Esophagus squamous epithelium (tissue), 5 donors: ENCODE measurements around the gene SMURF2. TPM values are rescaled to one million over a fixed set of nuclear protein-coding genes. Genes with fewer than 3 reads are reported as not detected.

Experiments used
- DNase-seq: peaks from one replicate; lab custom pipeline; 2025; lab: John Stamatoyannopoulos, UW
- H3K27ac ChIP-seq, 4 donors: fragments of 200-600 bp; sonication (generic); one replicate each; pipeline ENCODE4 v1.5.1; 2016 to 2019; ENCODE audit warnings: mild to moderate bottlenecking in 1 of 4
- H3K27me3 ChIP-seq, 4 donors: fragments of 200-600 bp; sonication (generic); 1 replicate in 3 of 4; 2 replicates in 1 of 4; pipeline versions ENCODE4 v1.5.1 to v1.6.0; 2017 to 2021; ENCODE audit warnings: antibody characterized with exemption in 1 of 4
- H3K36me3 ChIP-seq, 3 donors: fragments of 200-600 bp; sonication (generic); one replicate each; pipeline ENCODE4 v1.5.1; 2016 to 2019
- H3K4me1 ChIP-seq, 3 donors: fragments of 200-600 bp; sonication (generic); one replicate each; pipeline ENCODE4 v1.5.1; 2017 to 2019
- H3K4me3 ChIP-seq, 4 donors: fragments of 200-600 bp; sonication (generic); 1 replicate in 3 of 4; 2 replicates in 1 of 4; pipeline ENCODE4 v1.5.1; 2016 to 2019; ENCODE audit warnings: mild to moderate bottlenecking in 2 of 4, moderate library complexity in 1 of 4
- H3K9me3 ChIP-seq, 3 donors: fragments of 200-600 bp; sonication (generic); one replicate each; pipeline ENCODE4 v1.5.1; 2016 to 2019
- CTCF ChIP-seq, 6 experiments: fragments of 450-650 bp in 4 of 6; fragments of 200-600 bp in 2 of 6; sonication (generic) in 2 of 6; IDR thresholded peaks; one replicate each; pipeline ENCODE4 v1.5.1; 2016 to 2019; ENCODE audit warnings: antibody characterized with exemption in 6 of 6, mild to moderate bottlenecking in 4 of 6, moderate library complexity in 4 of 6
- POLR2A ChIP-seq, 4 donors: fragments of 450-650 bp; IDR thresholded peaks; one replicate each; pipeline ENCODE4 v1.6.1; 2017; ENCODE audit warnings: antibody characterized with exemption in 4 of 4, mild to moderate bottlenecking in 4 of 4, moderate library complexity in 3 of 4
- WGBS, 2 donors: methylation state at CpG; one replicate each; pipeline ENCODE4 v1.1.5; 2018; 5-methylcytosine and 5-hydroxymethylcytosine counted together
- intact Hi-C: fragments of 100-400 bp; cut with DNase I; formaldehyde crosslinking; loops from one replicate; pipeline ENCODE4 v1.15.0; 2022
- total RNA-seq, 4 donors: library from RNA; depleted of rRNA; stranded (reverse); fragments of >200 nt; gene quantifications; one replicate each; pipeline ENCODE4 v1.1.0, GENCODE V29; 2016
- donor health status: DM: yes; HTN: yes; CAD: no.

Gene SMURF2
- total RNA-seq, 4 donors from 2014 or later, result 7.0 to 22.7 (median 13.0) TPM

GRCh38 chr17:64531955-64532371 lies 130.1 kb downstream of the SMURF2 start:
- Histone ChIP-seq H3K4me1 (no peaks in the 10 kb centered on the region), H3K27ac (no peak overlapping the region), H3K4me3 (no peak overlapping the region), H3K27me3 (no peaks in the 10 kb centered on the region), H3K9me3 (no peaks in the 10 kb centered on the region), H3K36me3 (peaks cover 0 to 100% (median 59%) of the 10 kb centered on the region in 3 donors)
- DNase-seq, result no peak
- TF ChIP-seq POLR2A (IDR thresholded peaks at IDR 0.05), result no peak
- TF ChIP-seq CTCF (IDR thresholded peaks at IDR 0.05), result no peak
- WGBS, 2 donors, result 74 to 91% methylated on average over 5 of the region's 5 CpGs
- intact Hi-C loops, result no loop called here

GRCh38 chr17:64529221-64529620 lies 132.9 kb downstream of the SMURF2 start:
- peaks cover 0 to 100% (median 58%) of the 10 kb centered on the region in 3 donors for H3K36me3 ChIP-seq
- no peak overlapping the region for H3K4me3 ChIP-seq
- no peak overlapping the region for H3K27ac ChIP-seq
- H3K9me3 ChIP-seq, result no peaks in the 10 kb centered on the region
- no peaks in the 10 kb centered on the region for H3K27me3 ChIP-seq
- DNase-seq, result no peak
- H3K4me1 ChIP-seq, result peaks cover 0 to 8% (median 0%) of the 10 kb centered on the region in 3 donors
- intact Hi-C loops, result no loop called here
- TF ChIP-seq CTCF (IDR thresholded peaks at IDR 0.05) (no peak), POLR2A (IDR thresholded peaks at IDR 0.05) (no peak)
- 92 to 93% methylated on average over 5 of the region's 5 CpGs for WGBS, 2 donors

- Histone ChIP-seq H3K36me3 (peaks cover 0 to 100% (median 56%) of the 10 kb centered on the region in 3 donors), H3K4me3 (no peak overlapping the region), H3K9me3 (no peaks in the 10 kb centered on the region), H3K4me1 (peaks cover 0 to 8% (median 0%) of the 10 kb centered on the region in 3 donors), H3K27me3 (no peaks in the 10 kb centered on the region), H3K27ac (no peak overlapping the region)
- TF ChIP-seq CTCF (IDR thresholded peaks at IDR 0.05) (no peak), POLR2A (IDR thresholded peaks at IDR 0.05) (no peak)
- intact Hi-C loops, result no loop called here
- no peak for DNase-seq
- WGBS, 2 donors, result 90 to 95% methylated on average over 2 of the region's 2 CpGs
Observed at GRCh38 chr17:64527914-64528313, 134.2 kb downstream of the SMURF2 start.

- Histone ChIP-seq H3K27me3 (no peaks in the 10 kb centered on the region), H3K9me3 (no peaks in the 10 kb centered on the region), H3K4me3 (no peak overlapping the region), H3K27ac (no peak overlapping the region), H3K4me1 (peaks cover 0 to 3% (median 0%) of the 10 kb centered on the region in 3 donors), H3K36me3 (peaks cover 0 to 100% (median 18%) of the 10 kb centered on the region in 3 donors)
- intact Hi-C loops, result no loop called here
- DNase-seq, result no peak
- 88 to 96% methylated on average over 6 of the region's 6 CpGs for WGBS, 2 donors
- TF ChIP-seq CTCF (IDR thresholded peaks at IDR 0.05) (no peak), POLR2A (IDR thresholded peaks at IDR 0.05) (no peak)
Observed at GRCh38 chr17:64520359-64520758, 141.7 kb downstream of the SMURF2 start.

- H3K4me3 ChIP-seq, result no peak overlapping the region
- no peaks in the 10 kb centered on the region for H3K4me1 ChIP-seq
- peaks cover 0 to 100% (median 16%) of the 10 kb centered on the region in 3 donors for H3K36me3 ChIP-seq
- TF ChIP-seq CTCF (IDR thresholded peaks at IDR 0.05), result no peak
- no peak for TF ChIP-seq POLR2A (IDR thresholded peaks at IDR 0.05)
- H3K27me3 ChIP-seq, result no peaks in the 10 kb centered on the region
- no peaks in the 10 kb centered on the region for H3K9me3 ChIP-seq
- 88 to 91% methylated on average over 6 of the region's 6 CpGs for WGBS, 2 donors
- intact Hi-C loops, result no loop called here
- no peak for DNase-seq
- no peak overlapping the region for H3K27ac ChIP-seq
Observed at GRCh38 chr17:64519601-64520000, 142.5 kb downstream of the SMURF2 start.
